Neural crest cell (in vitro differentiated cells): ENCODE results near the gene DAW1. TPM values are rescaled to one million over a fixed set of nuclear protein-coding genes. Genes with fewer than 3 reads are reported as not detected.

Experiments used
- DNase-seq: peaks from one replicate; pipeline ENCODE4 v3.0.0; 2021; ENCODE audit warnings: low read depth, mixed read lengths, low spot score
- H3K27ac Mint-ChIP-seq: one replicate; pipeline ENCODE4 v1.8.0; 2021; ENCODE audit warnings: mild to moderate bottlenecking, mixed read lengths; ENCODE audit not compliant: unreplicated experiment
- H3K27me3 Mint-ChIP-seq: 2 replicates; pipeline ENCODE4 v1.8.0; 2021; ENCODE audit warnings: low read depth, mild to moderate bottlenecking, mixed read lengths
- H3K36me3 Mint-ChIP-seq: 2 replicates; pipeline ENCODE4 v1.8.0; 2021; ENCODE audit warnings: low read depth, mild to moderate bottlenecking, mixed read lengths
- H3K4me1 Mint-ChIP-seq: 2 replicates; pipeline ENCODE4 v1.8.0; 2021; ENCODE audit warnings: mixed read lengths
- H3K4me3 Mint-ChIP-seq: one replicate; pipeline ENCODE4 v1.8.0; 2021; ENCODE audit warnings: mild to moderate bottlenecking, mixed read lengths
- H3K9me3 Mint-ChIP-seq: 2 replicates; pipeline ENCODE4 v1.8.0; 2021; ENCODE audit warnings: mixed read lengths
- total RNA-seq: library from RNA; stranded (reverse); gene quantifications from 2 replicates; pipeline ENCODE4 v1.2.1, GENCODE V29; 2021
- TF ChIP-seq, protein P1 (sequence below): fragments of 200-600 bp; sonication (generic); conservative IDR thresholded peaks from 2 replicates; pipeline ENCODE4 v1.5.0; 2021; ENCODE audit warnings: antibody characterized with exemption, mild to moderate bottlenecking

Gene DAW1
- total RNA-seq, 1 donor from 2014 or later: not detected

DNA sequence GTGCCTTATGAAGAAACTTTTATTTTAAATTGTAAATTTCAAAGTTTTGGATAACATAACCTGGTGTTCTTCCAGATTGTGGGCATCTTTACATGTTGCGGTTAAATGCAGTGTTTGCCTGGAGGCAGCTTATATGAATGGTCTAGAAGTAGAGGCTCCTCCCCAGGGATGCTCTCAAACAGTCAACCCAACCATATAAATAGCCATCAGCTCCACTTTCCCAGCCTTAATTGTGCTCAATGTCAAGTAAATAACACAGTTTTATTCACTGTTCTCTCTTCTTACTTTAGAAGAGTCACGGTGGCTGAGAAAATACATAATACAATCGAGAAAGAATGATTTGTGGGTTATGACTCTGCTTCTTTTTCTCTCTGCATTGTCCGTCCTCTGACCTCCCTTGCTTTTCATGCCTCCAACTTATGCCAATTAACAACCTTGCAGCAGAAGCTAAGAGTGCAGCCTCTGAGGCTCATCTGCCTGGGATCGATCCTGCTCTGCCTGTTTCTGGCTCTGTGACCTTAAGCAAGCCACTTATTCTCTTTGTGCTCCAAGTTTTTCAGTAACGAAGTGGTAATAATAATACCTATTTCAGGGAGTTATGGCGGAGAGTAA, 100.3 kb downstream of the DAW1 start:
- H3K27ac Mint-ChIP-seq: no peak overlapping the region
- H3K36me3 Mint-ChIP-seq: no peaks in the 10 kb centered on the region
- H3K4me3 Mint-ChIP-seq: no peak overlapping the region
- TF ChIP-seq, protein P1, sequence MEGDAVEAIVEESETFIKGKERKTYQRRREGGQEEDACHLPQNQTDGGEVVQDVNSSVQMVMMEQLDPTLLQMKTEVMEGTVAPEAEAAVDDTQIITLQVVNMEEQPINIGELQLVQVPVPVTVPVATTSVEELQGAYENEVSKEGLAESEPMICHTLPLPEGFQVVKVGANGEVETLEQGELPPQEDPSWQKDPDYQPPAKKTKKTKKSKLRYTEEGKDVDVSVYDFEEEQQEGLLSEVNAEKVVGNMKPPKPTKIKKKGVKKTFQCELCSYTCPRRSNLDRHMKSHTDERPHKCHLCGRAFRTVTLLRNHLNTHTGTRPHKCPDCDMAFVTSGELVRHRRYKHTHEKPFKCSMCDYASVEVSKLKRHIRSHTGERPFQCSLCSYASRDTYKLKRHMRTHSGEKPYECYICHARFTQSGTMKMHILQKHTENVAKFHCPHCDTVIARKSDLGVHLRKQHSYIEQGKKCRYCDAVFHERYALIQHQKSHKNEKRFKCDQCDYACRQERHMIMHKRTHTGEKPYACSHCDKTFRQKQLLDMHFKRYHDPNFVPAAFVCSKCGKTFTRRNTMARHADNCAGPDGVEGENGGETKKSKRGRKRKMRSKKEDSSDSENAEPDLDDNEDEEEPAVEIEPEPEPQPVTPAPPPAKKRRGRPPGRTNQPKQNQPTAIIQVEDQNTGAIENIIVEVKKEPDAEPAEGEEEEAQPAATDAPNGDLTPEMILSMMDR: no peak
- no peak for DNase-seq
- H3K9me3 Mint-ChIP-seq: peaks cover 2% of the 10 kb centered on the region
- no peaks in the 10 kb centered on the region for H3K4me1 Mint-ChIP-seq
- H3K27me3 Mint-ChIP-seq: peaks cover 2% of the 10 kb centered on the region

- Mint-ChIP-seq H3K4me1 (no peaks in the 10 kb centered on the region), H3K9me3 (peaks cover 2% of the 10 kb centered on the region), H3K4me3 (no peak overlapping the region), H3K36me3 (no peaks in the 10 kb centered on the region), H3K27me3 (no peaks in the 10 kb centered on the region), H3K27ac (no peak overlapping the region)
- DNase-seq: no peak
- TF ChIP-seq, protein P1: no peak
Measured at GRCh38 chr2:227973241-227973640, 101.8 kb downstream of the DAW1 start.

Other genes starting within 250 kb of the DAW1 start
- not detected in 2 replicates for gene SCYGR5, start 204.8 kb upstream of the DAW1 start, total RNA-seq
- gene SLC19A3, start 153.6 kb upstream of the DAW1 start, total RNA-seq: 0.54 and 1.1 TPM in 2 replicates
- gene SCYGR6, start 146.9 kb upstream of the DAW1 start, total RNA-seq: not detected in 2 replicates
- not detected in 2 replicates for gene SCYGR7, start 143.3 kb upstream of the DAW1 start, total RNA-seq
- gene SCYGR8, start 125.7 kb upstream of the DAW1 start, total RNA-seq: not detected in 2 replicates
- gene CCL20, start 57.8 kb upstream of the DAW1 start, total RNA-seq: not detected in 2 replicates